HG03558 (cell line): ENCODE results near the gene GPSM3.
"Not testable (repeated sequence)": the region's sequence is repeated elsewhere in the genome, so short reads cannot be mapped to it uniquely, and the experiment has no call there.

Experiments
- ATAC-seq: cut with Tn5 transposase; IDR thresholded peaks from one replicate; pipeline ENCODE4 v1.9.1; 2021; ENCODE audit warnings: moderate number of reproducible peaks; ENCODE audit not compliant: unreplicated experiment; ENCODE audit errors: extremely low read depth

The GPSM3 gene

DNA sequence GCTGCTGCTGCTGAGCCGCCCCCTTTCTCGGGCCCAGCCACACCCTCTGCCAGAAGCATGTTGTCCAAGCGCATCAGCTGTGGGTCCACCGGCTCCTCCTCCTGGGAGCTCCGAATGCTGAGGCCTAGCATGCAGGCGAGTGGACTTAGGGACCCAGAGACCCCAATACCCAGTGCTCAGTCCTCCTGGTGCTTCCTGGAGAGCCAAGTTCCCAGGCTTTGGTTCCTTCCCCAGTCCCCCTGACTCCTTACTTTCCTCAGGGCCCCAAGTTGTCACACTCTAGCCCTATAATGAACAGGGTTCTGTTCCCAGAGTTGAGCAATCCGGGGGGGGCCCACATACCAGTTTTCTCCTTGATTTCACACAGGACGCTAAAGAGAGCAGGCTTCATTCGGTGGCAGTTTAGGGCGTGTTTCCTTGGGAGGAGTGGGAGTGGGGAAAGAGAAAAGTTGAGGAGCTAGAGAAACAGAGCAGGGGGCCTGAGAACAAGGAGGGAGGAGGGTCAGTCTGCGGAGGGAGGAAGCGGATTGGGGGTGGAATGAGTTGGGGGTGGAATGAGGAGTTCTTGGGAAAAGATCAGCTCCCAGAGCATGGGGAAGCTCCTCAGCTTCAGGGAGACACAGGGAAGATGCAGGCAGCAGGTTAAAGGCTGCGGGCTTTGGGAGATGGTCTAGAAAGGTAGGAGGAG, 3.9 kb downstream of the GPSM3 start:
- no peak for ATAC-seq

DNA sequence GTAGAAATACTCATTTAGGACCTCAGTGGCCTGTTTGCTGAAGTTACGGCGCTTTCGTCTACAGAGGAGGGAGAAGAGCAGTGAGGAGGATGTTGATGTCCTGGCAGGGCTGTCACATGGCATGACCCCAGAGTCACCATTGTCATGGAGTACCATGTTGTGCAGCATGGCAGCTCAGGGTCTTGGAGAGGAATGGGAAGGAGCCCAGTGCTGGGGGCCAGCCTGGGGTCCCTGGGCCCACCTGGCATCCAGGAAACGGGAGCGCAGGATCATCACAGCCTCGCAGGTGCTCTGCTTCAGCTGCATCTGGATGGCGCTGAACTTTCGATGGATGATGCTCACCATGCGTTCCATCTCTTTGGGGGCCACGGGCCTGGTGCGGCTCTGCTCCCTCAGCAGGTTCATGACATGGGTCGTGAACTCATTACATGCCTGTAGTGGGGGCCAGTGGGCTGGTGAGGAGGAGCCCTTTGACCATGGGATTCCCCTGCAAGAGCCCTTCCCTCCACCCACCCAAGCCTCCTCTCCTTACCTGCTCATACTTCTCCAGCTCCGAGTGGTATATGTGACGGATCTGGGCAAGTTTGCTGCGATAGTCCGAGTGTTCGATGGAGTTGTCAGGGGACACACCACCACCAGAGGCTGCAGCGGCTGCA, 4.6 kb downstream of the GPSM3 start:
- ATAC-seq, result not testable (repeated sequence)

DNA sequence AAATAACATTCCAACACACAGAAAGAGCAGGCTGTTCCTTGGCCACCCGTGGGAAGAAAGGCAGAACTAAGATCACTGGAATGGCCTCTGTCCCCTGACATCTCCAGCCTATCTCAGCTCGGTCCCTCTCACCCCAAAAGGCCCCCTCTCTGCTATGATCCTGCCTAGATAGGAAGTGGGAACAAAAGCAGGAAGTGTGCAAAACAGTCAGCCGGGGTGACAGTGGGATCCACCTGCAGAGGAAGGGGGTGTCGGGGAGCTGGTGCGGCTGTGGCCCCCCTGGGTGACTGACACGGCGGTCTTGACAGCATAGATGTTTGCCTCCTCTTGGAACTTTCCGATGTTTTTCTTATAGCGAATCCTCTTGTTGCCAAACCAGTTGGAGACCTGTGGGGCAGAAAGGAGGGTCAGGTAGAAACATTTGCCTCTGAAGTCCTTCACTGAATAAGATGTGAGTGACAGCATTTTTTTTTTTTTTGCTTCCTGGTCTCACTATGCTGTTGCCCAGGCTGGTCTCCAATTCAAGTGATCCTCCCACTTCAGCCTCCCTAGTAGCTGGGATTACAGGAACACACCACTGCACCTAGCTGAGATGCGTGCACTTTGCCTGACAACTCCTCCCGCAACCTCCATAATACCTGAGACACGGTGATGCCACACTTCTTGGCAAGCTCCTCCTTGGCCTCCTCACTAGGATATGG, 5.3 kb downstream of the GPSM3 start:
- ATAC-seq, result no peak

DNA sequence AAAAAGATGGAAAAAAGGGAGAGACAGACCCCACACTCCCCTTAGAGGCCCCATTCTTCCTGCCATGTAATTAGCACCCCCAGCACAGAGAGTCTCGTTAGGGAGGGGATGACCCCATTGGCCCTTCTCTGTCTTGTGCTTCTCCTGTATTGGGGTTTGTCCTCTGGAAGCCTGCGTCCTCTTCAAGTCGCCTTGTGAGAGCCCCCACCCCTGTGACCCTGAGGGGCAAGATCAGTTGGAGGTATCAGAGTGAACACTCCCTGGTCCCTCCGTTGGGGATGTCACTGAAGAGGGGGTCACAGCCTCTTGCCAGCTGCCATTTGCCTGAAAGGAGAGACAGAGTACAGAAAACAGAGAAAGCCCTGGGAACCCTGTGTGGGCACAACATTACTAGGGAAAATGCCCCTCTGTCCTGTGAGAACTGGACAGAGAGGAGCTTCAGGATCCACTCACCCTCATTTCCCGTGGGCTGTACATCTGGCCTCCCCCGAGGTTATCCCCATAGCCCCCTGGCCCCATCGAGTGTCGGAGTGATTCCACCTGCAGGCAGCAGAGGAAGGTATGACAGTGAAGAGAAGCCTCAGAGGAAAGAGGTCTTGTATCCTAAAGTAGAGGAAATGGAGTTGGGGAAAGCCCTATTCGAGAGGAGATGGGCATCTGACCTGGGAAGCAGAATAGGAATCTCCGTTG, 6.1 kb downstream of the GPSM3 start:
- not testable (repeated sequence) for ATAC-seq

DNA sequence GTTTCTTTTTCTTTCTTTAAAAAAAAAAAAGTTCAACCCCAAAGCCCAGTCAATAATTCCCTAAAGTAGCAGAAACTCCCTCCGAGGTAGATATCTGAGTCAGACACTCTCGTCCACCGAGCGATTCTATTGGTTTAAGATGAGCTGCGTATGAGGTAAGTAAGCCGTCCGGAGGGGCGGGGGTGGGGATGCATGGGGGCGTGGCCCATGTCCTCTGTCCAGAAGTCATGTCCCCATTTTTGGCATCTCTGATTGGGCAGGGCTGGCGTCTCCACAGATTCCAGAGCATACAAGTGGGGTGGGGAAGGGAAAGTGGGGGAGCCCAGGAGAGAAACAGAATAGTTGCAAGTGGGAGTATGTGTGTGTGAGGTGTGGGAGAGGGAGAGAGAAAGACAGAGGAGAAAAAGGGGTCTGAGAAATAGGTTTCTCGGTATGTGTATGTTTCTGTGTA, 6.7 kb downstream of the GPSM3 start:
- not testable (repeated sequence) for ATAC-seq

DNA sequence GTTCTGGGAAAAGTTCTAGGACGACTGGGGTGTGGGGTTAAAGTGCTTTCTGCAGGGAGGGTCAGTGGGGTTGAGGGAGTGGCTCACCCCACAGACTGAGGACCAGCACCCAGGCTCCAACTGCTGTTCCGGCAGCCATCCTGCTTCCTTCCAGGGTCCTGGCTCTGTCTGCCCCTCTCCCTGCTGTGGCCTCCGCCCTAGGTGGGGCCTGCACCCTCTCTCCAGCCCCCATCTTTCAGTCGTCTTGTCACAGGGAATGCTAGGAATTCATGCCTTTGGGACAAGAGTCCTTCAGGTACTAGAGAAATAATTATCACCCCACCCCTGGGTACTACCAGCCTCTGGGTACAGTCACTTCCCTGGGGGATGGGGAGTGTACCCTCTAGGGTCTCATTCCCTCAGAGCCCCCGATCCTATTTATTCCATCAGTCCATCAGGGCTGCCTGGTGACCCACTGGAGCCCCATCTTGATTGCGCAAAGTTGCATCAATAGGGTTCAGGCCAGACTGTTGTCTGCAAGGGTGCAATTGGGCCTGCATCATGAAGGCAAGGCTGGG, 8.3 kb downstream of the GPSM3 start, which contains the start of gene AGER:
Gene AGER (minus strand): TSS at position 170 of the 557 bp plus-strand sequence. CDS start 31 bp downstream, at position 139.
- no peak for ATAC-seq

DNA sequence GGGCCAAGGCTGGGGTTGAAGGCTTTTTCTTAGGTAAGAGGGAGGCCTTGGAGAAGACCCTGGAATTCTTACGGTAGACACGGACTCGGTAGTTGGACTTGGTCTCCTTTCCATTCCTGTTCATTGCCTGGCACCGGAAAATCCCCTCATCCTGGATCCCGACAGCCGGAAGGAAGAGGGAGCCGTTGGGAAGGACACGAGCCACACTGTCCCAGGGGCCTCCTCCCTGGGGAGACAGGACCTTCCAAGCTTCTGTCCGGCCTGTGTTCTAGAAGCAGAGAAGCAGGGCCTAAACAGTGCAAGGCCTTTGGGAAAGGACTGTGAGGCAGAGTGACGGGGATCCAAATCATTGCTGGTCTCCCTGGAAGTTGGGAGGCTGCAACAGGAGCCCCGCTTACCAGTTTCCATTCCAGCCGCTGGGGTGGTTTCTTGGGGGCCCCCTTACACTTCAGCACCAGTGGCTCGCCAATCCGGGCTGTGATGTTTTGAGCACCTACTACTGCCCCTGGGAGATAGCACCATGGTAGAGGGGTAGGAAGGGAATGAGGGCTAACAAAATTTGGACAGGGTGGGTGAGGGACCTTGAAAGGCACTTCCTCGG, 8.9 kb downstream of the GPSM3 start:
- no peak for ATAC-seq

DNA sequence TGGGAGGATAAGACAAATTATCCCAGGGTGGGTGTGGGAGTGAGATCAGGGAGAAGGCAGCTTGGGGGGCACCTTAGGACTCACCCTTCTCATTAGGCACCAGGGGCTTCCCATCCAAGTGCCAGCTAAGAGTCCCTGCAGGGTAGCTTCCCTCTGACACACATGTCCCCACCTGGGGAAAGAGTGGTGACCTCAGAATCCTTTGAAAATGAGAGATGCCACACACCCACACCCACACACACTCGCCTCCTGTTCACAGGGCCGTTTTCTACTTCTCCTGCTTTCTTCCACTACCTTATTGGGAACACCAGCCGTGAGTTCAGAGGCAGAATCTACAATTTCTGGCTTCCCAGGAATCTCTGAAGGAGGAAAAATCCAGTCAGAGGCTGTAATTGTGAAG, 9.4 kb downstream of the GPSM3 start:
- no peak for ATAC-seq

DNA sequence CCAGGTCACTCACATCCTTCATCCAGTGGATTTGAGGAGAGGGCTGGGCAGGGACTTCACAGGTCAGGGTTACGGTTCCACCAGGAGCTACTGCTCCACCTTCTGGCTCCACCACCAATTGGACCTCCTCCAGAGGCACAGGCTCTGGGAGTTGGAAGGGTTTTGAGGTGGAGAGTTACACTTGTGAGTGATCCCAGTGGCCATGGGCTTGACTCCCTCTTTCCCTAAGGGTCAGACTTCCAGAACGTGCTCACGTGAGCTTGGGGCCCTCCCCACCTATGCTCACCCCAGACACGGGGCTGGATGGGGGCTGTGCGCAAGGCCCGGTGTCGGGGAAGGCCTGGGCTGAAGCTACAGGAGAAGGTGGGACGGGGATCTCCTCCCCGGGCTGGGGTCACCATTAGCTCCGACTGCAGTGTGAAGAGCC, 9.9 kb downstream of the GPSM3 start:
- no peak for ATAC-seq

DNA sequence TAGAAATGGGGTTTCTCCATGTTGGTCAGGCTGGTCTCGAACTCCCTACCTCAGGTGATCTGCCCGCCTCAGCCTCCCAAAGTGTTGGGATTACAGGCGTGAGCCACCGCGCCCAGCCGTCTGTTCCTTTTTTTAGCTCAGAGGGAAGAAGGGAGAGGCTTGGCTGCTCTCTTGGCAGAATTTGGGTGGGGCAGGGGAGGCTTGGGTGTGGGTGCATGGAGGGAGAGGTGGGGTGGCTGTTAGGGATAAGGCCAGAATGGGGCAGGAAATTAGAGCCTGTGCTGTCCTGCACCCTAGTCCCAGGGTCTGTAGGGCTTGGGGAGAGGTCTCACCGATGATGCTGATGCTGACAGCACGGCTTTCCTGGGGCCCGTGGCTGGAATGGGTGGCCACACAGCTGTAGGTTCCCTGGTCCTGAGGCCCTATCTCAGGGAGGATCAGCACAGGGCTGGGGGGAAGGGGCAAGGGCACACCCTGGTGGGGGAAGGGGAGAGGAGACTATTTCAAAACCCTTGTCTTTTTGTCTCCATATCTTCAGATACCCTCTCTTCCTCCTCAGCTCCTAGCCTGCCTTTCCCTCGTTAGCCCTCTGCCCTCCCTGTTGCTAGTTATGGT, 10.4 kb downstream of the GPSM3 start:
- no peak for ATAC-seq

DNA sequence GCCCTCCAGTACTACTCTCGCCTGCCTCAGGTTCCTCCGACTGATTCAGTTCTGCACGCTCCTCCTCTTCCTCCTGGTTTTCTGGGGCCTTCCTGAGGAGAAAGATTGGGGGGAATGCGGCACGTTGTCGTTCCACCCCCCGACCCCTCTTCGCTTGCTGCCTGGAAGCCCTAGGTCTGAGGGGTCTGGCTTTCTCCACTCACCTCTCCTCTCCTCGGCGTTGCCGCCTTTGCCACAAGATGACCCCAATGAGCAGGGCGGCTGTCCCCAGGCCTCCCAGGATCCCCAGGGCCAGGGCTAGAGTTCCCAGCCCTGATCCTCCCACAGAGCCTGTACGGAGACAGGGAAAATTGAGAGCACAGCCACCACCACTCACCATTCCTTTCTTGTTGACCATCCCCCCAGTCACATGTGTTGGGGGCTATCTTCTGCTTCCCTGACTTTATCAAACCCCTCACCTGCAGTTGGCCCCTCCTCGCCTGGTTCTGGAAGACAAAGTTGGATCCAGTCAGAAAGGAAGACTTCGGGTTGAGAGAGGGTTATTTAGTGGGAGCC, 11.2 kb downstream of the GPSM3 start:
- no peak for ATAC-seq

DNA sequence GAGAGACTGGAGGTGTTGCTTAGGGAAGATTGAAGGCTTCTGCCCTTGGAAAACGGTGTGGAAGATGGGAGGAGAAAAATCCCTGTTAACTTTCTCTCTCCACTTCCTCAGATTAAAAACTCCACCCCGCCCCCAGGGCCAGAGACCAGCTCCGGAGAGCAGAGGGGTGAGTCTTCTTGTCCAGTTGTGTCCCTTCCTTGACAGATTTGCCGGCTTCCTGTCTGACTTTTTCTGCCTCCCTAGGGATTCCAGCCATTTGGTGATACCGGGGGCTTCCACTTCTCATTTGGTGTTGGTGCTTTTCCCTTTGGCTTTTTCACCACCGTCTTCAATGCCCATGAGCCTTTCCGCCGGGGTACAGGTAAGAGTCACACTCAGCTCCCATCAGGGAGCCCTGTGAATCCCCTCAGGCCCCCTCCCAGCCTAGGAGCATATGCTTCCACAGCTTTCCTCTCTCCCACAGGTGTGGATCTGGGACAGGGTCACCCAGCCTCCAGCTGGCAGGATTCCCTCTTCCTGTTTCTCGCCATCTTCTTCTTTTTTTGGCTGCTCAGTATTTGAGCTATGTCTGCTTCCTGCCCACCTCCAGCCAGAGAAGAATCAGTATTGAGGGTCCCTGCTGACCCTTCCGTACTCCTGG, 12.6 kb downstream of the GPSM3 start:
- no peak for ATAC-seq

DNA sequence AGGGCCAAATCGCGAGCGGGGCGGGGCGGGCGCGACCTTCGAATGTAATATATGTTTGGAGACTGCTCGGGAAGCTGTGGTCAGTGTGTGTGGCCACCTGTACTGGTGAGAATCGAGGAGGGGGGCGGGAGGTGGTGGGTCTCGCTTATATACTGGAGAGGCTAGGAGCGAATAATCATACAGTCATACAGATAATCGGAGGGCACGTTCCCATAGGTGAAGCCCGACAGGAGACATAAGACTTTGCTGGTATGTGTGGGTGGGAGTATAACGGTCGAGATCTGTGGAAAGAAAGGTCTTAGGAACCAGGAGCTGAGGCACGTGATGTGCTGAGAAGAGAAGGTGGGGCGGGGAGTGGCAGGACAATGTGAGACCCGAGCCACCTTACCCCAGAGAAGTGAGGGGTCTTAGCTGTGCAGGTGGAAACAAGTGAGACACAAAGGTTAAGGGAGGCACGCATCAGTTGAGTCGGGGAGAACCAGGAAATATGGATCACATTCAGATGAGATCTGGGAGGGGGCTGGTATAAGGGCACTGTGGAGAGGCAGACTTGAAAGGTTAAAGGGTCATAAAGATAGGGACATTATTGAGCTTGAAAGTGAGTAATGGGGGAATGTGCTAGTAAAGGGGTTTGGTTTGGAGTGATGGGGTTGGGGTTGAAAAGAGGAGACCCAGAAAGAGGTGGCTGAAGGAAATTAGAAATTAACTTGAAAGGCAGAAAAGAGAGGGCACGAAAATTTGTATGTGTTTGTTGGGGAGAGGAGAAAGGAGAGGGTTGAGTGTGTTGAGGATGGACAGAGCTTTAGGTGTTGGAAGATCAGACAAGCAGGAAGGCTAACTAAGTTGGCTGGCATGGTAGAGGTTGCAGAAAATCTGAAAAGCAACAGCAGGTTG, 13.6 kb downstream of the GPSM3 start:
- ATAC-seq, result no peak

DNA sequence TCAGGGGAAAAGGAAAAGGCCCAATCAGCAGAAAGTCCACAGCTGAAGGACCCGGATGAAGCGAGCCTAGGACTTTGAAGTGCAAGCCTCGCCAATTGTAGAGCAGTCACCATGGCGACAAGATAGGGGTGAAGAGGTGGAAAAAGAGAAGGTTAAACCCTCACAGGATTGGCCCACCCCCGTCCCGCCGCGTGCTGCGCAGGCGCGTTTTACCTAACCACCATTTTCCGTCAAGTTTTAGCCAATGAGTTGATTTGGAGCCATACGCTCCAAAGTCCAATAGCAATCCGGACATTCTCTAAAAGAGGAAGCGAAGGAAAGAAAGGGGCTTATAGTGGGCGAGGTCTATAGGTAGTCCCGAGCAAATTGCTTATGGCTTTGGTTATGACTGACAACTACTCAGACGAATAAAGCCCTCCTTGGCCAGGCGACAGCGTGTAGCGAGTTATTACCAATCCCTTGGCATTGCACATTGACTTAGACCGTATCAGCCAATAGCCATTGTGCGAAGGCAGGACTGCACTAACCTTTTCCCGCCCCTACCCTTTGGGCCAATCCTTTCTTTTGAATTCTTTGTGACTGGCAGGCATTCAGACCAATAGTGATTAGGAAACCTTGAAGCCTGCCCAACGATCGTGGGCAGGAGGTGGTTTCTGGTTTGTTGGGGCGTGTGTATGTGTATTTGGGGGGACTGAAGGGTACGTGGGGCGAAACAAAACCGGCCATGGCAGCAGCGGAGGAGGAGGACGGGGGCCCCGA, 14.5 kb downstream of the GPSM3 start, which contains the start of gene RNF5:
Gene RNF5 (plus strand): TSS at position 618 of the 759 bp plus-strand sequence. CDS start 107 bp downstream, at position 725.
- ATAC-seq, result peak; percentile 60

DNA sequence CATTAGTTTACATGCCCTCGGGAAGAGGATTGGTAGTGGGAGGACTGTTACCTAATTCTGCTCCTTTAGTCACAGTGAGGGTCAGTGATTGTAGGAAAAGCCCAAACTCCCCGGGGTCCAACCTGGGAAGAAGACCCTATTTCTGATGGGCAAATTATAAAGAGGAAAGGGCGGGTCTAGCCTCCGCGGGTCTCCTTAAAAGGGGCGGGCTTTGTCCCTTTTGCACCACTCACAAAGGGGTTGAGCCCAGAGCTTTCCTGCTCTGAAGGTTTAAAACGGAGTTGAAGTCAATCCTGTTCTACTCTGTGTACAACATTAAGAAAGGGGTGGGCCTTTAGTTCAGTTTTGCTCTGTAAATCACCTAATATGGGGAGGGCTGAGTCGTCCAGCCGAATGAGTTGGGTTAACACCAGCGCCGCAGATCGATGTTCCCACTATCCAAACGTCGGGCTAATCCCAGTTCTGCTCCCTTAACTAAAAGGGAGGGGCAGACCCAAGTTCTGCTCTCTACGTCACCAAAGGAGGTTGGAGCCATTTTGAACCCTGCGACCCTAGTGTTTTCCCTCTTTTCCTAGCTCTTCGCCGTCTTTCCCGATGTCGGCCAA, 15.2 kb downstream of the GPSM3 start:
- no peak for ATAC-seq

DNA sequence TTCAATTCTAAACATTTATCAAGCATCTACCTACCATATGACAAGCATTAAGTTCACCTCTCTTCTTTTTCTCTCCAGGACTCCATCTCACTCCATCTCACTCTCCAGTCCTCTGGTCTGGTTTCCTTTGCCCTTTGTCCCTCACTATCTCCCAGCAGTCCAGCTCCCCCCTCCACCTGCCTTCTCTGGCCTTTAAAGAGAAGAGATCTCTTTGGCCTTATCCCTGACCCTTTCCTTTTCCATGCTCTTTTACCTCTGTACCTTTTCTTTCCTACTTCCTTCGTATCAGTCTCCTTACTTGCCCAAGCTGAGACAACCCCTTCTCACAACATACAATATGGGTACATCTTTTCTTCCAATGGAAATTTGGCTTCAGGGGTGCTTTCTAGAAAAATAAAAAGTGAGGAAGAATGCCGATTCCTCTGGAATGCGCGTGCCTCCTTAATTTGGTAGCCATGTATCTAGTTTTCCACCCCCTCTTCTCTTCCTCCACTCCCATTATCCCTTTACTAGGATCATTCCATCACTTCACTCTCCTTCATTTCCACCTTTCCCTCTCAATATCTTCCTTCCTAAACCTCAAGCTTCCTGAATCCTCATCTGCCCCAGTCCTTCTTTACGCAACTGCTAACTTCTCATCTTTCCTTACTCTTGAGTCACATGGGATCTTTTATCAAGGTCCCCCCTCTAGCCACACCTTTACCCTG, 15.8 kb downstream of the GPSM3 start:
- ATAC-seq, result no peak
